HCT116 (cell line): Measurements from ENCODE around the gene FRMD4B. TPM values are rescaled to one million over a fixed set of nuclear protein-coding genes. Genes with fewer than 3 reads are reported as not detected.

Experiments
- ATAC-seq: fragments of 200-7000 bp; cut with Tn5 transposase; 2 replicates; pipeline ENCODE4 v1.9.1; 2020; ENCODE audit warnings: mild to moderate bottlenecking, moderate library complexity
- BruUV-seq: library from RNA; stranded (reverse); fragments of 400-500 nt; replicated peaks from 2 replicates; lab custom pipeline; 2021; lab: Mats Ljungman, UMichigan
- CTCF ChIA-PET: fragments of 300-600 bp; sonication (Branson Sonifier 250); formaldehyde crosslinking; loops from one replicate; lab custom pipeline; 2021; ENCODE audit warnings: antibody characterized with exemption; lab: Charles Lee
- POLR2A ChIA-PET: fragments of 300-600, 350-600 bp; sonication (Branson Sonifier 250); formaldehyde crosslinking; loops from one replicate; lab custom pipeline; 2021; ENCODE audit warnings: antibody characterized with exemption; lab: Charles Lee
- RAD21 ChIA-PET, 2 experiments: fragments of 300-600 bp; sonication (Branson Sonifier 250); formaldehyde crosslinking; loops; one replicate each; lab custom pipeline; 2023; ENCODE audit warnings: low total read pairs in 2 of 2; ENCODE audit not compliant: uncharacterized antibody in 2 of 2, unreplicated experiment in 2 of 2, low non-redundant PET in 1 of 2; lab: Charles Lee
- DNase-seq: peaks from one replicate; pipeline ENCODE4 v3.0.0-alpha.2; 2010; ENCODE audit warnings: low read depth, low spot score
- H2AFZ ChIP-seq: fragments of 200-600 bp; shearing (Covaris generic), sonication (generic); 2 replicates; pipeline ENCODE4 v1.6.1; 2017; ENCODE audit warnings: low read depth, mixed run types, mixed read lengths, antibody characterized with exemption, low read length; ENCODE audit not compliant: poor library complexity, severe bottlenecking
- H3K27ac ChIP-seq: 2 replicates; pipeline ENCODE4 v1.5.1; 2012; ENCODE audit warnings: low read depth, low read length
- H3K27me3 ChIP-seq: fragments of 200-600 bp; sonication (generic); 2 replicates; pipeline ENCODE4 v1.6.1; 2016; ENCODE audit warnings: mixed run types, low read length, mixed read lengths; ENCODE audit not compliant: insufficient read depth
- H3K36me3 ChIP-seq, 2 experiments: fragments of 200-500 bp in 1 of 2; fragments of 200-600 bp in 1 of 2; sonication (Bioruptor generic) in 1 of 2; sonication (generic) in 1 of 2; 2 replicates each; pipeline versions ENCODE4 v1.5.1 to v1.6.1; 2014 to 2016; ENCODE audit warnings: low read length in 2 of 2, inconsistent platforms in 1 of 2, mixed read lengths in 1 of 2, mixed run types in 1 of 2; ENCODE audit not compliant: insufficient read depth in 2 of 2, control insufficient read depth in 1 of 2
- H3K4me1 ChIP-seq, 2 experiments: fragments of 200-600 bp in 1 of 2; sonication (generic) in 1 of 2; 2 replicates each; pipeline versions ENCODE4 v1.5.1 to v1.6.1; 2012 to 2017; ENCODE audit warnings: low read length in 2 of 2, inconsistent platforms in 1 of 2, mild to moderate bottlenecking in 1 of 2, mixed read lengths in 1 of 2, mixed run types in 1 of 2, moderate library complexity in 1 of 2; ENCODE audit not compliant: insufficient read depth in 2 of 2, control insufficient read depth in 1 of 2
- H3K4me2 ChIP-seq: fragments of 200-600 bp; sonication (generic); 2 replicates; pipeline ENCODE4 v1.6.1; 2017; ENCODE audit warnings: mixed run types, low read length, mixed read lengths
- H3K4me3 ChIP-seq, 2 experiments: fragments of 200-600 bp in 1 of 2; sonication (generic) in 1 of 2; replicated peaks in 1 of 2; 2 replicates each; pipeline ENCODE4 v1.5.1; 2011 to 2016; ENCODE audit warnings: low read length in 2 of 2, control low read depth in 1 of 2, low read depth in 1 of 2, mild to moderate bottlenecking in 1 of 2, mixed read lengths in 1 of 2, mixed run types in 1 of 2
- H3K79me2 ChIP-seq: fragments of 200-600 bp; sonication (generic); 2 replicates; pipeline ENCODE4 v1.6.1; 2017; ENCODE audit warnings: mild to moderate bottlenecking, mixed run types, low read length, moderate library complexity, mixed read lengths; ENCODE audit not compliant: insufficient read depth
- H3K9ac ChIP-seq: fragments of 200-600 bp; sonication (generic); 2 replicates; pipeline ENCODE4 v1.6.1; 2016; ENCODE audit warnings: low read length, mixed read lengths
- H3K9me2 ChIP-seq: fragments of 200-600 bp; sonication (generic), shearing (Covaris generic); 2 replicates; pipeline ENCODE4 v1.6.1; 2017; ENCODE audit warnings: mixed run types, mild to moderate bottlenecking, moderate library complexity; ENCODE audit not compliant: insufficient read depth
- H3K9me3 ChIP-seq, 2 experiments: fragments of 200-500 bp in 1 of 2; fragments of 200-600 bp in 1 of 2; sonication (Bioruptor generic) in 1 of 2; sonication (generic) in 1 of 2; 2 replicates each; pipeline ENCODE4 v1.6.1; 2014 to 2017; ENCODE audit warnings: low read length in 2 of 2, mixed read lengths in 2 of 2, inconsistent platforms in 1 of 2, low read depth in 1 of 2, mild to moderate bottlenecking in 1 of 2, mixed run types in 1 of 2, moderate library complexity in 1 of 2; ENCODE audit not compliant: control insufficient read depth in 1 of 2, insufficient read depth in 1 of 2
- H4K20me1 ChIP-seq: fragments of 200-600 bp; sonication (generic), shearing (Covaris generic); 2 replicates; pipeline ENCODE4 v1.6.1; 2017; ENCODE audit warnings: mixed run types, mild to moderate bottlenecking, moderate library complexity; ENCODE audit not compliant: insufficient read depth
- CEBPB ChIP-seq: IDR thresholded peaks from 2 replicates; pipeline ENCODE4 v1.6.1; 2012; ENCODE audit warnings: low read depth
- EZH2phosphoT487 ChIP-seq: fragments of 200-600 bp; IDR thresholded peaks from 2 replicates; pipeline ENCODE4 v1.6.1; 2018; ENCODE audit warnings: antibody characterized with exemption, borderline replicate concordance
- POLR2AphosphoS5 ChIP-seq: IDR thresholded peaks from 2 replicates; pipeline ENCODE4 v1.6.1; 2011; ENCODE audit warnings: mild to moderate bottlenecking, low read depth, low read length, moderate library complexity
- RAD21 ChIP-seq: IDR thresholded peaks from 2 replicates; pipeline ENCODE4 v1.6.1; 2012; ENCODE audit warnings: low read depth, mild to moderate bottlenecking
- SP1 ChIP-seq: IDR thresholded peaks from 2 replicates; pipeline ENCODE4 v1.6.1; 2012; ENCODE audit warnings: low read depth
- TCF7L2 ChIP-seq: IDR thresholded peaks from 2 replicates; pipeline ENCODE4 v1.7.0; 2011; ENCODE audit warnings: borderline replicate concordance, inconsistent platforms; ENCODE audit not compliant: insufficient read depth, insufficient read length; ENCODE audit errors: extremely low read depth
- ZNF274 ChIP-seq: fragments of 200-500 bp; sonication (Bioruptor generic); IDR thresholded peaks from 2 replicates; pipeline ENCODE4 v1.6.1; 2014; ENCODE audit warnings: mild to moderate bottlenecking, low read depth, low read length, inconsistent platforms
- intact Hi-C: fragments of 100-400 bp; cut with micrococcal nuclease; formaldehyde crosslinking; loops from 2 replicates; pipeline ENCODE4 v1.10.0; 2022
- total RNA-seq: library from RNA; stranded (reverse); gene quantifications from one replicate; pipeline ENCODE4 v1.2.1, GENCODE V29; 2021; ENCODE audit not compliant: unreplicated experiment
- TF ChIP-seq, protein P1 (sequence below): IDR thresholded peaks from 2 replicates; pipeline ENCODE4 v1.6.1; 2012
- TF ChIP-seq, protein P2 (sequence below): IDR thresholded peaks from 2 replicates; pipeline ENCODE4 v1.6.1; 2012
- TF ChIP-seq, protein P3 (sequence below): IDR thresholded peaks from 2 replicates; pipeline ENCODE4 v1.6.1; 2012; ENCODE audit warnings: low read depth
- TF ChIP-seq, protein P4 (sequence below), 3 experiments: fragments of 200-600 bp in 1 of 3; sonication (generic) in 1 of 3; IDR thresholded peaks in 2 of 3; conservative IDR thresholded peaks in 1 of 3; 2 replicates each; pipeline ENCODE4 v1.5.1; 2012 to 2017; ENCODE audit warnings: low read depth in 2 of 3, low read length in 2 of 3, antibody characterized with exemption in 1 of 3, borderline replicate concordance in 1 of 3, control low read depth in 1 of 3, mild to moderate bottlenecking in 1 of 3, mixed read lengths in 1 of 3, mixed run types in 1 of 3, moderate library complexity in 1 of 3; ENCODE audit not compliant: insufficient read depth in 1 of 3

FRMD4B gene
- total RNA-seq, 1 experiment from 2014 or later = 2.0 TPM

DNA sequence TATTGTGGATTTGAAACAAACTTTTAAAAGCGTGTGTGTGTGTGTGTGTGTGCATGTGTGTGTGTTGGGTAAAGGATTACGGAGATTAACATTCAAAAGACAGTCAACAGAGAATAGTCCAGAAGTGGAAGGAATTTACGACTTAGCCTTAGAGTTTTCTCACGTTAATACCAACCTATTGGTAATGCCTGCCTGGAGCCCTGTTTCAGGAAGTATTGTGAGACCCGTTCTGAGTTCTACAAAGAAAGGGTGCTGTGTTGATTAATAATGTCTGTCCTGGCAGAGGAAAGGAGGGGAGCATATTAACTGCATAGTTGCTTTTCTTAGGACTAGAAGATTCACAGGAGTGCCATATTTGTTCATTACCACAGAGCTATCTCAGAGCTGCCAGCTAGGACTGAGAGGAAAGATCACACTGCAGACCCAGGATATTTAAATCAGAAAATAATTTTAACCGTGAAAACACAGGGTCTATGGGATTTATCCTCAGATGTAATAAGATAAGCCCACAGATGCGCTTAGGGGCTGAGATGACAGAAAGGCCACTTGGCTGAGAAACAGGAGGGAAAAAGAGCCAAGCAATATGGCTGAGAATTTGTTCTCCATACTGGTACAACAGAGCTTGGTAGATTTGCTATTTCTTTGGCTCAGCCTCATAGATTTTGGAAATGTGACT lies 40.5 kb upstream of the FRMD4B start (continued):
- TF ChIP-seq, protein P1, sequence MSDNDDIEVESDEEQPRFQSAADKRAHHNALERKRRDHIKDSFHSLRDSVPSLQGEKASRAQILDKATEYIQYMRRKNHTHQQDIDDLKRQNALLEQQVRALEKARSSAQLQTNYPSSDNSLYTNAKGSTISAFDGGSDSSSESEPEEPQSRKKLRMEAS = no peak
- TF ChIP-seq SP1 (no peak), CEBPB (no peak), EZH2phosphoT487 (no peak), ZNF274 (no peak), POLR2AphosphoS5 (no peak)
- TF ChIP-seq, protein P2, sequence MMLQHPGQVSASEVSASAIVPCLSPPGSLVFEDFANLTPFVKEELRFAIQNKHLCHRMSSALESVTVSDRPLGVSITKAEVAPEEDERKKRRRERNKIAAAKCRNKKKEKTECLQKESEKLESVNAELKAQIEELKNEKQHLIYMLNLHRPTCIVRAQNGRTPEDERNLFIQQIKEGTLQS = no peak
- TF ChIP-seq, protein P3, sequence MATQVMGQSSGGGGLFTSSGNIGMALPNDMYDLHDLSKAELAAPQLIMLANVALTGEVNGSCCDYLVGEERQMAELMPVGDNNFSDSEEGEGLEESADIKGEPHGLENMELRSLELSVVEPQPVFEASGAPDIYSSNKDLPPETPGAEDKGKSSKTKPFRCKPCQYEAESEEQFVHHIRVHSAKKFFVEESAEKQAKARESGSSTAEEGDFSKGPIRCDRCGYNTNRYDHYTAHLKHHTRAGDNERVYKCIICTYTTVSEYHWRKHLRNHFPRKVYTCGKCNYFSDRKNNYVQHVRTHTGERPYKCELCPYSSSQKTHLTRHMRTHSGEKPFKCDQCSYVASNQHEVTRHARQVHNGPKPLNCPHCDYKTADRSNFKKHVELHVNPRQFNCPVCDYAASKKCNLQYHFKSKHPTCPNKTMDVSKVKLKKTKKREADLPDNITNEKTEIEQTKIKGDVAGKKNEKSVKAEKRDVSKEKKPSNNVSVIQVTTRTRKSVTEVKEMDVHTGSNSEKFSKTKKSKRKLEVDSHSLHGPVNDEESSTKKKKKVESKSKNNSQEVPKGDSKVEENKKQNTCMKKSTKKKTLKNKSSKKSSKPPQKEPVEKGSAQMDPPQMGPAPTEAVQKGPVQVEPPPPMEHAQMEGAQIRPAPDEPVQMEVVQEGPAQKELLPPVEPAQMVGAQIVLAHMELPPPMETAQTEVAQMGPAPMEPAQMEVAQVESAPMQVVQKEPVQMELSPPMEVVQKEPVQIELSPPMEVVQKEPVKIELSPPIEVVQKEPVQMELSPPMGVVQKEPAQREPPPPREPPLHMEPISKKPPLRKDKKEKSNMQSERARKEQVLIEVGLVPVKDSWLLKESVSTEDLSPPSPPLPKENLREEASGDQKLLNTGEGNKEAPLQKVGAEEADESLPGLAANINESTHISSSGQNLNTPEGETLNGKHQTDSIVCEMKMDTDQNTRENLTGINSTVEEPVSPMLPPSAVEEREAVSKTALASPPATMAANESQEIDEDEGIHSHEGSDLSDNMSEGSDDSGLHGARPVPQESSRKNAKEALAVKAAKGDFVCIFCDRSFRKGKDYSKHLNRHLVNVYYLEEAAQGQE = no peak

DNA sequence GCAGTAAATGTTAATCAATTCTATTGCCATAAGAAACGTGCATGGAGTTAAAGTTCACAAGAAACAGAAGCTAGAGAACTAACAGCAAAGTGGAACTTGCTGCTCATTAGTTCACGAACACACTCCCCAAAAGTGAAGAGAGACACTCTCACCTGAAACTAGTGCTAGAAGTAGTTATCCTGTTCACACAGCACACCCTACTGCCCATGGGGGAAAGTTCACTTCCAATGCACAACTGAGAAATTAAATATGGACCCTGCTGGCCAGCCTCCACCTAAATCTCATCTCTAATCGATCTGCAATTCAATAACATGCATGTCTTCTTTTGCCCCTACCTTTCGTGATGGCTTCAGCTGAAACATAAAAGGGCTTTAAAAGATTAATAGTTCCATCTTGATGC lies 39.4 kb upstream of the FRMD4B start:
- ChIA-PET POLR2A (no interaction called here), CTCF (interaction anchor here (1.0 to 4.6 kb wide), 6 partner anchors 14 to 304 kb away, joined by 3 to 27 read pairs (median 4); no protein-coding TSS in a partner anchor), RAD21 (no interaction called here)
- intact Hi-C loops = loop anchor here (1.0 kb wide), 3 partner anchors 101 to 304 kb away; no protein-coding TSS in a partner anchor
- Histone ChIP-seq H3K27ac (no peak overlapping the region), H3K4me2 (no peak overlapping the region), H3K79me2 (no peaks in the 10 kb centered on the region), H3K9me3 (no peaks in the 10 kb centered on the region), H4K20me1 (no peaks in the 10 kb centered on the region), H2AFZ (no peak overlapping the region), H3K9ac (no peak overlapping the region), H3K9me2 (no peaks in the 10 kb centered on the region), H3K36me3 (no peaks in the 10 kb centered on the region), H3K27me3 (no peaks in the 10 kb centered on the region), H3K4me1 (peaks cover 0 to 4% of the 10 kb centered on the region in 2 experiments; a peak in 1 of 4 replicates), H3K4me3 (no peak overlapping the region)
- peak; percentile 82 for ATAC-seq
- peak; percentile 21 for DNase-seq
- TF ChIP-seq, protein P4, sequence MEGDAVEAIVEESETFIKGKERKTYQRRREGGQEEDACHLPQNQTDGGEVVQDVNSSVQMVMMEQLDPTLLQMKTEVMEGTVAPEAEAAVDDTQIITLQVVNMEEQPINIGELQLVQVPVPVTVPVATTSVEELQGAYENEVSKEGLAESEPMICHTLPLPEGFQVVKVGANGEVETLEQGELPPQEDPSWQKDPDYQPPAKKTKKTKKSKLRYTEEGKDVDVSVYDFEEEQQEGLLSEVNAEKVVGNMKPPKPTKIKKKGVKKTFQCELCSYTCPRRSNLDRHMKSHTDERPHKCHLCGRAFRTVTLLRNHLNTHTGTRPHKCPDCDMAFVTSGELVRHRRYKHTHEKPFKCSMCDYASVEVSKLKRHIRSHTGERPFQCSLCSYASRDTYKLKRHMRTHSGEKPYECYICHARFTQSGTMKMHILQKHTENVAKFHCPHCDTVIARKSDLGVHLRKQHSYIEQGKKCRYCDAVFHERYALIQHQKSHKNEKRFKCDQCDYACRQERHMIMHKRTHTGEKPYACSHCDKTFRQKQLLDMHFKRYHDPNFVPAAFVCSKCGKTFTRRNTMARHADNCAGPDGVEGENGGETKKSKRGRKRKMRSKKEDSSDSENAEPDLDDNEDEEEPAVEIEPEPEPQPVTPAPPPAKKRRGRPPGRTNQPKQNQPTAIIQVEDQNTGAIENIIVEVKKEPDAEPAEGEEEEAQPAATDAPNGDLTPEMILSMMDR (IDR thresholded peaks at IDR 0.05 in 2 of 3, conservative IDR thresholded peaks at IDR 0.05 in 1 of 3; ENCODE audit: borderline replicate concordance in 1 of 3, insufficient read depth in 1 of 3, low read depth in 2 of 3, low read length in 2 of 3) = peak; percentile 34 to 60 (median 56); a peak in 5 of 6 replicates
- no peak for TF ChIP-seq TCF7L2
- peak; percentile 60 for TF ChIP-seq RAD21
- no TSS peak for BruUV-seq
